ENCODE measurements around the gene PTPRO.
"Not testable (repeated sequence)": the region's sequence is repeated elsewhere in the genome, so short reads cannot be mapped to it uniquely, and the experiment has no call there.

PTPRO gene

DNA sequence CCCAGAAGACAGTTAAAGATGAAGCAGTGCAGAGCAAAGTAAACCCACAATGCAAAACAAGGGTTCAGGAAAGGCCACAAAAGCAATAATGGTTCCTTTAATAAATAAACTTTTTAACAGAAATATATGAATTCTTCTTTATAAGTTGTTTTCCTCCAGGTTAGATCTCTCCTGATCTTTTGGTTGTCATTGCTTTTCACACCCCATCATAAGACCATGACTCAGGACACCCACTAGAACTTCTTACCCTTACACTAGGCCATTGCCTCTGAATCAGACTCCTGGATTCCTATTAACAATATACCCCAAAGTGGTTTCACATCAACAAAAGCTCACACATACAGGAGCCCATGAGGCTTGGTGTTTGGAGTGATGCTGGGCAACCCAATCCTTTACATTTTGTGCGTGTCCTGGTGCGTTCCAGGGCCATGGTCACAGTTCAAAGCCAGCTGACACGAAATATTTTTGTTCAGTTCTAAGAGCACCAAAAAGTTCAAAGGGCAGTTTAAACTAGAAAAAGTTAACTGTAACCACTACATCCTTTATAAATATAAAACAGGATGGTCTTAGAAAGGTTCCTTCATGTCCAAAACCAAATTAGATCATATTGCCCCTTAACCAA is 279.9 kb downstream of the PTPRO start:
- DNase-seq (ENCODE audit: low spot score) = no peak

DNA sequence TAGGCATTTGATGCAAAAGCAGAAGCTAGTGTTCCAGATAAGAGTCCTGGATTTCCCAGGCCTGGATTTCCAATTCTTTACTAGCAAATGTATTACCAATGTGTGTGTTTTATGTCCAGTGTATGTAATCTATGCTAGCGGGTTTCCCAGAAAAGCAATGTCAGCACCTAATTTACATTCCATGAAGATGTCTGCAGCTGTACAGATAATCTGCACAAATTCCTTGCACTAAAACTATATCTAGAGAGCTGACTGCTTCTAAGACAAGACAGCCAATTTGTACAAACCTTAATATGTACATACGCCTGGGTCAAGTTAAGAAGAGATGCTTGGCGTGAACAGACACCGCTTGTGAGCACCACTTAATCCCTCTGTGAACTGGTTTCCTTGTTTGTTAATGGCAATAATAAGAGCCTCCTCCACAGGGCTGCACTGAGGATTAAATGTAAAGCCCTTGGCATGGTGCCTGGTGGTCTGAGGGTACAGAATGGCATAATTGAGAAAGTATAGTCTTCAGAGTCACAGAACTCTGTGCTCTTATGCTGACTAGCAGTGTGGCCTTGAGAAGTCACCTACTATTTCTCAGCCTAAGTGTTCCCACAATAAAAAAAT is 281.3 kb downstream of the PTPRO start:
- DNase-seq (ENCODE audit: low spot score) = no peak

DNA sequence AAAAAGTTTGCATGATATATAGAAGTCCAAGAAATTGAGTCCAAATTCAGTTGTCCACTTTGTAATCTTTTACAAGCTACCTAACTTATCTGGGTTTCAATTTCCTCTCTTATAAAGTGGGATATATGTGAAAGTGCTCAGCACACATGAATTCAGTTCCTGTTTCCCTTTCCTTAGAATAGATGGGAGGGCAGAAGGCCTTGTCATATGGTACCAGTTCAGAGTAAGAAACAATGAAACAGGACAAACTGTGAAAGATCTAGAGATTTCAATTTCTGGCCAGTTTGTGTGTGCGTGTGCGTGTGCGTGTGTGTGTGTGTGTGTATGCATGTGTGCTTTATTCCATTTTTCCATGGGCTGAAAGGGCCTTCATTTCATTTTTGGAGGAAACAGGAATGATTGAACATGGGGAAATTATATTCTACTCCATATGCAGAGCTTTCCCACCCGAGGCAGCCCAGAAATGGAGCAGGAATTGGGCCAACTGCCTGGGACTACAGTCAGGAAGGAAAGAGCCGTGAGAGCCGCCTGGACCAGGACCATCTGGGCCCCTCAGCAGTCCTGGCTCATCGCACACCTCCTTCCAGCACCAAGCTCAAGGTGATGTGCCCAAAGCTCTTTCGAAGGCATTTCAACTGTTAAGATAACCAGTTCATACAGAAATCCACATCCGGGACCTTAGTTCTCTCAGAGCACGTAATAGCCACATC is 283.7 kb downstream of the PTPRO start:
- DNase-seq (ENCODE audit: low spot score) = no peak

DNA sequence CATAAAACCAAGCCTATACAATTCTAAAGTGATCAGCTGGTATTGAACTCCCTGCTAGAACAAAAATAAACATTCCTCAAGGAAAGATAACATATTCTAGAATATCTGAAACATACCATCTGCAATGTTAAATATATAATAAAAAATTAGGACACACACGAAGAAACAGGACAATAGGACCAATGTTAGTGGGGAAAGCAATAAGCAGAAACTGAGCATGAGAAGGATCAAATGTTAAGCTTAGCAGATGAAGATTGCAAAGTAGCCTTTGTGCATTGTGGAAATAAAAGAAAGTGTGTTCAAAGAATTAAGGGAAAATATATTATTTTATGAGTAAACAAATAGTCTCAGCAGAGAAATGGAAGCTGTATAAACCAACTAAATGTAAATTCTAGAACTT is 286.1 kb downstream of the PTPRO start:
- no peak for DNase-seq (ENCODE audit: low spot score)

DNA sequence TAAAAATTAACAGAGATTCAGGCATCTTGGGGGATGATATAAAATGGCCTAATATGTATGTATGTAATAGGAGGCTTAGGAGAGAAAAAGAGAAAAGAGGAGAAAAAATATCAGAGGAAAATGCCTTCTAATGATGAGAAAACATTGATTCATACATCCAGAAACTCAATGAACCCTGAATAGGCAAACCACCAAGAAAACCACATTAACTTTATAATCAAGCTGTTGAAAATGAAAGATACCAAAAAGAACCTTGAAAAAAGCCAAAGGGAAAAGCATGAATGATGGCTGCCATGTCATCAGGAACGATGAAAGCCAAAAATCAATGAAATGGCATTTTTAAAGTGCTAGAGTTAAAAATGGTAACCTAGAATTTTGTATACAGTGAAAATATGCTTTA is 286.6 kb downstream of the PTPRO start:
- DNase-seq (ENCODE audit: low spot score) = no peak

DNA sequence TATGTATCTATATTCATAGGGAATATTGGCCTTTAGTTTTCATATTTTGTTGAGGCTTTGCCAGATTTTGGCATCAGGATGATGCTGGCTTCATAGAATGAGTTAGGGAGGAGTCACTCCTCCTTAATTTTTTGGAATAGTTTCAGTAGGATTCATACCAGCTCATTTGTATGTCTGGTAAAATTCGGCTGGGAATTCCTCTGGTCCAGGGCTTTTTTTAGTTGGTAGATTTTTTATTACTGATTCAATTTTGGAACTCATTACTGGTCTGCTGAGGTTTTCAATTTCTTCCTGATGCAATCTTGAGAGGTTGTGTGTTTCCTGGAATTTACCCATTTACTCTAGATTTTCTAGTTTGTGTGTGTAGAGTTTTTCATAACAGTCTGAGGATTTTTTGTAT is 291.7 kb downstream of the PTPRO start:
- DNase-seq (ENCODE audit: low spot score) = no peak

DNA sequence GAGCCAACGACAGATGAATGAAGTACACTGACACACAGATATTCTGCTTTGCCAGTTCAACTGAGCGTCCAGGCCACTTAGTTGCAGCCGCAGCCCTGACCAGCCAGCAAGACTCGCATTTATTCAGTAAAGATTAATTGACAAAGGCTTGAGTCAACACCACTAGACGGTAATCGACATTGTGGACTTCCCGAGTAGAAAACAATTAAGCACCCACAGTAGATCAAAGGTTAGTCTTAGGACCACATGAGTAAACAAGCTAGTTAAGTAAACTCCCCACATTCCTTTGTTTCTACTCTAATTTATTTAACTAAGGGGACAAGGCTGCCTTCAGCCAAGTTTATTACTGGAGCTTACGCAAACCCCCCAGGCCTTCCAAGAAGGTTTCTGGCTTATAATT is 294.2 kb downstream of the PTPRO start:
- DNase-seq (ENCODE audit: low spot score) = not testable (repeated sequence)

DNA sequence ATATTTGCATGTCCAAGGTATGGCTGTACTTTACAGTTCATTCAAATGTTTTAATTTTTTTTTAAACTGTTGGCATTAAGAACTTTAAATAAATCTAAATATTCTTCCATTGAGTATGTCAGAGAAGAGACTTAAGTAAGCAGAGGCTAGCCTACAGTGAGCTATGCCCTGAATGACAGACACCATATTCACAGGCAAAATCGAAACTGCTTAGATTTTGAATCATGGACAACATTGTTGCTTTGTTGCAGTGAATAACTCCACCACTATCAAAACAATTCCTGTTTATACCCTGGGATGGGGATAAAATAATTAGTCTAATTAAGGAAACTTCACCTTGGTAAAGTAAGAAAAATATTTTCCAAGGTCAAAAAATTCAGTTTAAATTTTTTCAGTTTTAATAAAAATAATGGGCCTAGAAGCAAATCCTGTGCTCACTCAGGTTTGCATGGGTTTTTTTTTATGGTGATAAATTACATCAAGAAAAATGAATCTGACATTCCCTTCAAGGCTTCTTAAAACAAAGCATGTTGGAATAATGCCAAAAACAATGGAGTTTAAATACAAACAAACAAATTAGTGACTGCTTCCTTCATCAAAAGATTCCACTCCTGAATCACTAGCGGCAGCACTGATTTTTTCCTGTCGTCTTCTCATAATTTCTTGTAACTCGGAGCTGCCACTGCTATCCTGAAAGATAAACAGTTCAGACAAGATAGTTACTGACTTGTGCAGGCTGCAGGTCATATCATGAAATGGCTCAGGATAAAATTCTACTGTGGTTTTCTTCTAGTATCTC is 298.6 kb downstream of the PTPRO start:
- no peak for DNase-seq (ENCODE audit: low spot score)

DNA sequence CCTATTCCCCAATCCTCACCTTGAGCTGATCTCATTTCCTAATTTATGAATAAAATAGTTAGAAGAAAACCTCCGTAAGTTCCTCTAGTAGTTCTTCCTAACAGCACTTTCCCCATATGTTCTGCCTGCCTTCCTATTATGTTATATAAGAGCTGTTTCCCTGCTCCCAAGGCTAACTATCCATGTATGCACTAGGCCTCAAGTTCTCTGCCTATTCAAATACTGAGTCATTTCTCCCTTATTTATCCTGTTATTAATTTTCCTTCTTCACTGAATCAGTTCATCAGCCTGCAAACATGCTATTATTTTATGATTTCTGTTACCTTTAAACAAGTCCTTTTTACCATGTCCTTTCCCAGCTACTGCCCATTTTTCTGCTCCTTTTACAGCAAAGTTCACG is 302.8 kb downstream of the PTPRO start:
- no peak for DNase-seq (ENCODE audit: low spot score)

DNA sequence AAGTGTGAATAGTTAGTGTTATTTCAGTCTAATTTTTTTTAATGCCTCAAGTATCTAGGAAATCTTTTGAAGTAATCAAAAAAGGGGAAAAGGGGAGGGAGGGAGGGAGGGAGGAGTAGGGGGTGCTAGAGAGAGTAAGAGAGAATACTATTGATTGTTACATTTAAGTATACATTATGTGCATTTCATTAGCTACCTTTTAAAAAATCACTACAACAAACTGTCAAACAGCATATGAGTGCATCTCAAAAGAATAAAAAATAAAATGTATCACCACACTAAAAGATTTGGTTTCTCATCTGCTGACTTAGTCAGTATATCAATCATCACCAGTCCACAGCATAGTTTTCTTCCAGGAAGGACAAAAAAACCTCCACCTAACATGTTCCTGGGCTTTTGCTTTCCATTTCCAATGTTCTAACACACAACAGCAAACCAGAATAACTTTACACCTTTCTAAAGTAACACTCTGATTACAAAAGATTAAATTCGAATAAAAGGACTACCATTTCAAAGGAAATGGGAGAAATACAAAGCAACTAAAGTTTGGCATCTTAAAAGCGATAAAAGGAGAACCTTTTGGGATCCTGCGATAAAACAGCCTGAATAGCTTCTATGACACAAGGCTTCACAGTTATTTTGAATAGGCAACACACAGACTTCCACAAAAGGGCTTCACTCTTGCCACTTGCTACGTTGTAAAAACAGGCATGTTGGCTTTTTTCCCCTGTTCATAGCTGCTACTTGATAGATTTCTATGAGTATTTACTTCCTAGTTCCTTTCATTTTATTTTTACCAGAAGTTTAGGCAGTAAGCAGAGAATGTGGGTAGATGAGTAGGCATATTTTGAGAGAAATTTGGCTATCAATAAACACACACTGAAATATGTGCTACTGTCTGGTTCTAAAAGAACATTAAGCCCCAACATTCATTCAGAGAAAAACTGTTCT is 306.0 kb downstream of the PTPRO start:
- no peak for DNase-seq (ENCODE audit: low spot score)

DNA sequence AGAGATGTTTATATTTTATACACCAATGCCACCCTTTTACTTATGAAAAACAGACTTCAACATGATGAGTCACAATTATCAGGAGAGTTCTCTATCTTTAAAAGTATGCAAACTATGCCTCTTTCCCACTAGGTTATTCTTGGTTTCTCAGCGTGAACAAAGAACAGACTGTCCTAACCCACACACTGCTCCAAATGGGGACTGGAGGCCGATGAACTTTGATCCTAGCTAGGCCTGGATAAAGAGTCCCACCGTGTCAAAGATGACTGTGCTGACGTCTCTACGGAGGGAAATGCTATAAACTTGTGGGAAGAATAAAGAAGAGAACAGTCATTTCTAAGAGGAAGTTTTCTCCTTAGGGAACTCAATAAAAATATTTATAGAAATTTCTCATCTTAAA is 306.8 kb downstream of the PTPRO start:
- peak; percentile 67 for DNase-seq (ENCODE audit: low spot score)

DNA sequence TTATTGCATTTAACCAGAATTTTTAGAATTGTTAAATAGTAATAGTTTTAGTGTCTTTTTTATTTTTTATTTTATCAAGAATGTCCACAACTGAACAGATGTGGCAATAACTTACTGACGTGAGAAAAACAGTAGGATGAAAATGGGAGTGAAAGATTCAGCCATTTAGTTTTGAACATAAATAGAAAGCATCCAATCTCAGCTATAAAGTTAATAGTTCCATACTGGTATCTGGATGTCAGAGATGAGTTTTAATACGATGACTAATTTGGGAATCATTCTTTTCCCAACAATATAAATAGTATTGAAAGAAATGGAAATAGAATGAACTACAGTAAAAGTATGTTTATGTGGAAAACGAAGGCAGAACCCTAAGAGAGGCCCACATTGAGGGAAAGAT is 307.5 kb downstream of the PTPRO start:
- no peak for DNase-seq (ENCODE audit: low spot score)

DNA sequence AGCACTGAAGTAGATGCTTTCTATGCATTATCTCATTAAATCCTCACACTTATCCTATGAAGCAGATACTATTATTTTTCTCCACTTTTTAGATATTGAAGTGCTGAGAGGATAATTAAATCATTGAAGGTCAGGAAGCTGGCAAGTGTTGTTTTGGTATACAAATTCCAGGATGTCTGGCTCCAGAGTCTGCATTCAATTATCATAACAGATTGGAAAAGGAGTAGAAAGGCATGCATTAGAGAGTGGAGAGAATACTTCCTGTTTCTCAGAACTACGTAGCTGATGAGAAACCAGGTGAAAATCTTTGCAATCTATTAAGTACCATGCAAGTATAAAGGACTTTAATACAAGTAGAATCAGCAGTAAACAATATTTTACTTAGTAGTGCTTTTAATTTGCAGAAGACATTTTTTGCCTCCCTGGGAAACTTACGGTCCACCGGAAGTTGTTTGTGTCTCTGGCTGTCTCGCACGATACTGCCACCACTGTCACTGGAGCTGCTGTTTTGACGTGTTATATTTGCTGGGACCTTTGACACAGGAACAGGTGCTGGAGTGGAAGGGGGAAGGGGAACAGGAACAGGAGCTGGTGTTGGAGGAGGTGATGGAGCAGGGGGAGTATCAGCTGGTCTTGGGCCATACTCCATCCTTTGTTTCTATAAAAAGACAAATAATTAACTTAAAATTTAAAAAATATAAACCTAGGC is 308.9 kb downstream of the PTPRO start:
- DNase-seq (ENCODE audit: low spot score) = no peak

DNA sequence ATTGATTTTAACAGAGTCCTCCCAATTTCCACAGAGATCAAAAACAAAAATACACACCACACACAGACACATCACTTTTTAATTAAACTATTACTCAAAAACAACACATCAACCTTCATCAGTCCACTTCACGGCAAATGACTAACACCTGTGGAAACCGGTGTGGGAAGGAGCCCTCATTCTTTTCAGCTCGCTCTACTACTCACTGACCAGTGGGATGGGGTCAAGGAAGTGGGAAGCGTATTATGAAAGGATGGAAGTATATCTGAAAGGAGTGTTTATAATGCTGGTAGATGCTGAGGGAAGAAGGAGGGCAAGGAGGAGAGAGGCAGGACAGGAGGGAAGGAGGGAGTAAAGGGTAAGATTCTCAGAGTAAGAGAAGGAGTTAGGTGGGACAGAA is 310.4 kb downstream of the PTPRO start:
- no peak for DNase-seq (ENCODE audit: low spot score)

DNA sequence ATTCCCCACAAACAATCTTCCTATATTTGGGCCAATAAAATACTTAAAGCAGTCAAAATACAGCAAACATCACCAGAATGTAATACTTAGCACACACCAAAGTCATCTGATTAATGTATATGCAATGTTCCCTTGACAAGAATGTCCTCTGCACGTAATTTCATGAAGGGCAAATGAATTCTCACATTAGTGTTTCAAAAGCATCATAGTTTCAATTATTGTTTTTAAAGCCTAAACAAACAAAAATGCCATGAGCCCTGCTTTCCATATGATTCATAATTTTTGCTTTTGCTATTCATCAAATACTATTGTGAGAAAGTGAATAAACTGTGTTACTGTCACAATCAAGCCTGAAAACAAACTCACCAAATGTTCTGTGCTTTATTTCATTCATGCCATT is 310.9 kb downstream of the PTPRO start:
- no peak for DNase-seq (ENCODE audit: low spot score)

DNA sequence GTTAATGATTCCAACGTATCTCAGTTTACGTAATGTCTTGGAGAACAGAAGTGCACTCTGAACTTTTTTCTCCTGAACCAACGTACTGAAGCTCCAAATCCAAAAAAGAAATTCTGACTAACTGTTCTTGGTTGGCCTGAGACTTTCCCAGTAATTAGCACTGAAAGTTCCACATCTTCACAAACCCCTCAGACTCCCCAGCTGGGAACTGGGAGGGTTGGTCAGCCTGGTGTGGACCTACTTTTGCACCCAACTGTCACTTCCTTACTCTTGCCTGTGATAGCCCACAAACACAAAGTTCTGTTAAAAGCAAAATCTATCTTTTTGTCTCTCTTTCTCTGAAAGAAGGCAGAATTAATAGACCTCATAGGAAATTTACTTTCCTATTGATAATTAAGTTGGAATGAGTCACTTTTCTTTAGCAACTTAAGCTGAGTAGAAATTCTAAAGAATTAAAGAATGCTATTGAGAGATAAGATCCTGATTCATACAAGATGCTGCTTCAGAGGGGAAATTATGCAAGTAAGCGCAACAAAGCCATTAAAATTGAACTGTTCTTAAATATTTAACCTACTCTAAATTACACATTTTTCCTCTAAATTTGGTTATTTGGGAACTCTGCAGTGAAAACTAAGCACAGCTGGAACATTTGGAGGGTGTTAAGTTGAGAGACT is 311.8 kb downstream of the PTPRO start:
- DNase-seq (ENCODE audit: low spot score) = no peak

DNA sequence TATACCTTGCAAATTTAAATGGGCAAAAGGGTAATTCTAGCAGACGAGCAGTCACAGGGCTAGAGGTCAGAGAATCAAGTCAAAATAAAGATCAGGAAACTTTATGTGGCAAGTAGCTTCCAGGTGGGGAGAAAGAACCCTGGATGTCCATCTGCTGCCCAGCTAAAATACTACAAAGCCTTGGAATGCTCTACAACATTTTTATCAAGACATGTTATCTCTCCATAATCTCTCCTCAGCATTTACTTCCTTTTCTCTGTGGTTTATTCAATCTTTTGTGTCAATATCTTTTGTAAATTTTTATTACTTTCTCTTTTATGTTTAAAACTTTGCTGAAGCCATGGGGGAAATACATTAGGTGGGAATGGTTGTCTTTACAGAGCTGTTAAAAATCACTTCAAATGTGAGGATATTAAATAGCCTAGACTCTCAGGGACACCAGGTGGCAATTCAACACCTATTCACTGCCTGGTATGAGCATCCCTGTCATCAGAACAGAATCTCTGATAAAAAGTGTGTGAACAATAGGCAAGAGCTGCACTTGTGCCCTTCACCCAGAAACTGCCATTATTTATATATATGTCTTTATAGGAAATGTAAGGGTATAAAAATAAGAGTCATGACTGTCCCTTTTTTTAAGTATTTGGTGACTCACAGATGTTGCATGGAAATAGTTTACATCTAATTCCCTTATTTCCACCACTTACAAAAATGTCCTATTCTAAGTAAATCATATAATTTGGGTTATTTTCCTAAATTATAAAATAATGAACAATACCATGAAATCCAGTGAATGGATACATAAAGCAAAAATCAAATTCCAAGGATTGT is 314.0 kb downstream of the PTPRO start:
- no peak for DNase-seq (ENCODE audit: low spot score)

DNA sequence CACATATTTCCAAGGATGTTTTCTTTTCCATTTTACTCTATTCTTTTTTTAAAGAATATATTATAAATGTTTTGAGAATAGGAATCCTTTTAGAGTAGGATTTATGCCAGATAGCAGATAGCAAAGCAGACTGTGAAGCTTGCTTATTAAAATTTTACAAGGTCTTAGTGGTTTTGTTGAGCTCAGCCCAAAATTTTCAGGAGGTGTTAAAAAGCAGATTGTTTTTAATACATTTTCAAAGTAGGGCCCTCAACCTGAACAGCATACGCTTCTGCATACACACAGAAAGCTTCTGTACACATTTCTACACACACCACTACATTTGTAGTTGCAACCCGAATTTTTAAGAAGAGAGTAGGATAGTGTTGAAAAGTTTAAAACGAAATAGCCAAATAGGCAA is 315.9 kb downstream of the PTPRO start:
- no peak for DNase-seq (ENCODE audit: low spot score)

DNA sequence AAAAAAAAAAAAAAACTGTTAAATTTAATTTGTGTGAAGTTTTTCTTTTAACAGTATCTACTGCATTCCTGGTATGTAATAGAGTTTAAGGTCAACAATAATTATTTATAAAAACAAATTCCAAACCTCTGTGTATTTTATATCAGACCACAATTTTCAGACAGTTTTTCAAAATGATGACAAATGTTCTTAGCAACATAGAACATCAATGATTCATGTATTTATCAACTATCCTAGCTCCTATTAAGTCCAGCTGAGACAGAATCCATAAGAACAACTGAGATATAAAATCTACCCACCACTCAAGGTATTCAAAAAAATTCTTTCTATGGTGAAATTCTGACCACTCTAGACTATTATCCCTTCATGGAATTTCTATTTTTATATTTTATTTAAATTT is 322.4 kb downstream of the PTPRO start:
- DNase-seq (ENCODE audit: low spot score) = no peak

DNA sequence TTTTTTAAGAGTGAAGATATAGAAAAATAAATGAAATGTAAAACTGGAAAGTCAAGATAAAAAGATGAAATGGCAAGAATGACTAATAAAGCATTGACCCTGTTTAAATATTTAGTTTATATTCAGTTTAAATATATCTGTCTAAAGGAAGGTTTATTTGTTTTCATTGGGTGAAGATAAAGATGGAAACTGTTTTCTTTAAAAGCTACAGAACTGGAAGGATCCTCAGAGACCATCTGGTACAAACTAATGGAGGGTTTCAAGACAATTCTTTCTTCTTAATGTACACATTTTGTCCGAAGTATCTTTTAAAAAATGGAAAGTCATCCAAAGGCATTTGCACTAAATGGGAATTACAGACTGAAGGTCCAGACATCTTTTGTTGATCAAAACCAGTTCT is 324.3 kb downstream of the PTPRO start:
- DNase-seq (ENCODE audit: low spot score) = no peak

Data from ecto neural progenitor cell (in vitro differentiated cells).